GM12878 (cell line): ENCODE measurements around the gene ADGRL3.

Experiments used
- CREB1 ChIP-seq: IDR thresholded peaks from 2 replicates; pipeline ENCODE4 v1.6.1; 2012; ENCODE audit warnings: low read depth, mild to moderate bottlenecking, inconsistent platforms
- DPF2 ChIP-seq: fragments of 450-650 bp; IDR thresholded peaks from 2 replicates; pipeline ENCODE4 v1.6.1; 2017; ENCODE audit warnings: mild to moderate bottlenecking
- FOXM1 ChIP-seq: IDR thresholded peaks from 2 replicates; pipeline ENCODE4 v1.6.1; 2012; ENCODE audit warnings: low read depth, mild to moderate bottlenecking, inconsistent platforms, low read length, moderate library complexity
- RELA ChIP-seq: fragments of 450-650 bp; IDR thresholded peaks from 2 replicates; pipeline ENCODE4 v1.8.0; 2014; ENCODE audit warnings: borderline replicate concordance; ENCODE audit not compliant: partially characterized antibody
- SMARCA5 ChIP-seq: fragments of 450-650 bp; IDR thresholded peaks from 2 replicates; pipeline ENCODE4 v1.6.1; 2017; ENCODE audit warnings: mild to moderate bottlenecking
- ZNF217 ChIP-seq: fragments of 450-650 bp; IDR thresholded peaks from 2 replicates; pipeline ENCODE4 v1.6.1; 2017; ENCODE audit warnings: antibody characterized with exemption, mild to moderate bottlenecking
- ZSCAN29 ChIP-seq: fragments of 450-650 bp; IDR thresholded peaks from 2 replicates; pipeline ENCODE4 v1.6.1; 2017; ENCODE audit warnings: mild to moderate bottlenecking, moderate library complexity
- TF ChIP-seq, protein P1 (sequence below), 3 experiments: IDR thresholded peaks in 2 of 3; conservative IDR thresholded peaks in 1 of 3; 2 replicates each; pipeline ENCODE4 v1.5.1; 2011; ENCODE audit warnings: low read depth in 3 of 3, low read length in 3 of 3, mild to moderate bottlenecking in 3 of 3, control low read depth in 2 of 3, moderate library complexity in 2 of 3, inconsistent platforms in 1 of 3, mixed read lengths in 1 of 3; ENCODE audit not compliant: control insufficient read depth in 2 of 3, insufficient read depth in 1 of 3; ENCODE audit errors: extremely low read depth in 1 of 3
- TF ChIP-seq, protein P2 (sequence below): IDR thresholded peaks from 2 replicates; pipeline ENCODE4 v1.6.1; 2011; ENCODE audit warnings: low read depth, mild to moderate bottlenecking, low read length, moderate library complexity, borderline replicate concordance; ENCODE audit errors: extremely low read depth

DNA sequence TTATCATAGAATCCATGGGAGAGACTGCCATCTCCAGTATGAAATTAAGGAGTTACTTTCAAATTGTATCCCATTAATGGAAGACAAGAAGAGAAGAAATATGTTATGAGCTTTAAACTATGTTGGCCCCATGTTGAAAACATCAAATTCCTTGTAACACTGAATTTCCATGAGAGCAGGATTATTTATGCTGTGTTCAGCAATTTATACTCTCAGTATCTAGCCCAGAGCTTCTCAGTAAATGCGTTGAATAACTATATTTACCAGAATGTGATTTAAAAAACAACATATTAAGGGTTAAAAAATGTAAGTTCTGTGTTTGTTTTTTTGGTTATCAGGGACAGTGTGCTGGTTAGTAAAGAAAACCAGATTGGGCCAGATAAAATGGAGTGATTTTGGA, 74.2 kb downstream of the ADGRL3 start:
- TF ChIP-seq SMARCA5 (no peak), ZSCAN29 (no peak), DPF2 (no peak), ZNF217 (no peak), CREB1 (no peak), RELA (no peak), FOXM1 (no peak)
- TF ChIP-seq, protein P1, sequence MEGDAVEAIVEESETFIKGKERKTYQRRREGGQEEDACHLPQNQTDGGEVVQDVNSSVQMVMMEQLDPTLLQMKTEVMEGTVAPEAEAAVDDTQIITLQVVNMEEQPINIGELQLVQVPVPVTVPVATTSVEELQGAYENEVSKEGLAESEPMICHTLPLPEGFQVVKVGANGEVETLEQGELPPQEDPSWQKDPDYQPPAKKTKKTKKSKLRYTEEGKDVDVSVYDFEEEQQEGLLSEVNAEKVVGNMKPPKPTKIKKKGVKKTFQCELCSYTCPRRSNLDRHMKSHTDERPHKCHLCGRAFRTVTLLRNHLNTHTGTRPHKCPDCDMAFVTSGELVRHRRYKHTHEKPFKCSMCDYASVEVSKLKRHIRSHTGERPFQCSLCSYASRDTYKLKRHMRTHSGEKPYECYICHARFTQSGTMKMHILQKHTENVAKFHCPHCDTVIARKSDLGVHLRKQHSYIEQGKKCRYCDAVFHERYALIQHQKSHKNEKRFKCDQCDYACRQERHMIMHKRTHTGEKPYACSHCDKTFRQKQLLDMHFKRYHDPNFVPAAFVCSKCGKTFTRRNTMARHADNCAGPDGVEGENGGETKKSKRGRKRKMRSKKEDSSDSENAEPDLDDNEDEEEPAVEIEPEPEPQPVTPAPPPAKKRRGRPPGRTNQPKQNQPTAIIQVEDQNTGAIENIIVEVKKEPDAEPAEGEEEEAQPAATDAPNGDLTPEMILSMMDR (IDR thresholded peaks at IDR 0.05 in 2 of 3, conservative IDR thresholded peaks at IDR 0.05 in 1 of 3; ENCODE audit: control insufficient read depth in 2 of 3, extremely low read depth in 1 of 3, insufficient read depth in 1 of 3, low read depth in 3 of 3, low read length in 3 of 3): no peak
- TF ChIP-seq, protein P2, sequence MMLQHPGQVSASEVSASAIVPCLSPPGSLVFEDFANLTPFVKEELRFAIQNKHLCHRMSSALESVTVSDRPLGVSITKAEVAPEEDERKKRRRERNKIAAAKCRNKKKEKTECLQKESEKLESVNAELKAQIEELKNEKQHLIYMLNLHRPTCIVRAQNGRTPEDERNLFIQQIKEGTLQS: no peak
